ENCODE results near the gene SP3. TPM values are rescaled to one million over a fixed set of nuclear protein-coding genes. Genes with fewer than 3 reads are reported as not detected.

The SP3 gene
- total and polyA plus RNA-seq, 2 experiments from 2014 or later = 24.1 to 110 TPM

- H4K20me1 ChIP-seq (replicated peaks; ENCODE audit: insufficient read depth) = no peaks in the 10 kb centered on the region
- 0 out of 2 replicates have a peak, but pooled peaks cover 3% of the 10 kb centered on the region for H3K9me2 ChIP-seq (ENCODE audit: insufficient read depth)
- H3K4me3 Mint-ChIP-seq = no peak overlapping the region
- H3K4me1 Mint-ChIP-seq = peaks cover 13% of the 10 kb centered on the region
- H3K4me1 ChIP-seq (ENCODE audit: insufficient read depth) = no peaks in the 10 kb centered on the region
- no peak for ATAC-seq
- H3K36me3 Mint-ChIP-seq (ENCODE audit: low read depth) = no peaks in the 10 kb centered on the region
- DNase-seq (ENCODE audit: low spot score) = no peak
- H3K4me3 ChIP-seq = no peak overlapping the region
- no peaks in the 10 kb centered on the region for H3K27me3 ChIP-seq (ENCODE audit: insufficient read depth)
- H3K27ac ChIP-seq (ENCODE audit: low read depth) = no peak overlapping the region
- peaks cover 14% of the 10 kb centered on the region for H3K27me3 Mint-ChIP-seq (ENCODE audit: insufficient read depth, low read depth, poor library complexity)
- no peaks in the 10 kb centered on the region for H3K36me3 ChIP-seq (ENCODE audit: insufficient read depth)
- no peaks in the 10 kb centered on the region for H3K79me2 ChIP-seq (replicated peaks; ENCODE audit: insufficient read depth)
- TF ChIP-seq JUNB (IDR thresholded peaks at IDR 0.05; ENCODE audit: unreplicated experiment) (no peak), ETS1 (IDR thresholded peaks at IDR 0.05) (no peak), EZH2 (IDR thresholded peaks at IDR 0.05; ENCODE audit: low read depth, unreplicated experiment) (no peak), POLR2AphosphoS5 (IDR thresholded peaks at IDR 0.05; ENCODE audit: low read depth) (no peak), EZH2phosphoT487 (IDR thresholded peaks at IDR 0.05; ENCODE audit: unreplicated experiment) (no peak), STAT1 (IDR thresholded peaks at IDR 0.05; ENCODE audit: unreplicated experiment) (no peak), ZNF114 (CRISPR knock-in tag; IDR thresholded peaks at IDR 0.05) (no peak), CTCF (conservative IDR thresholded peaks at IDR 0.05; ENCODE audit: low read depth in 2 of 2) (no peak), CREB1 (CRISPR knock-in tag; IDR thresholded peaks at IDR 0.05; ENCODE audit: low read depth) (no peak)
- no peaks in the 10 kb centered on the region for H3K9me3 Mint-ChIP-seq
- no peaks in the 10 kb centered on the region for H3F3A ChIP-seq (replicated peaks; ENCODE audit: low read depth)
- H3K27ac Mint-ChIP-seq = no peak overlapping the region
- H3K4me2 ChIP-seq = no peak overlapping the region
- H2AFZ ChIP-seq = no peak overlapping the region
Measured at GRCh38 chr2:173860566-173860965, 104.6 kb downstream of the SP3 start.

- H3K79me2 ChIP-seq (replicated peaks; ENCODE audit: insufficient read depth) = no peaks in the 10 kb centered on the region
- DNase-seq (ENCODE audit: low spot score) = no peak
- Mint-ChIP-seq H3K27me3 (ENCODE audit: insufficient read depth, low read depth, poor library complexity) (peaks cover 14% of the 10 kb centered on the region), H3K27ac (no peak overlapping the region), H3K36me3 (ENCODE audit: low read depth) (no peaks in the 10 kb centered on the region), H3K9me3 (no peaks in the 10 kb centered on the region), H3K4me3 (no peak overlapping the region), H3K4me1 (peaks cover 13% of the 10 kb centered on the region)
- H3K27me3 ChIP-seq (ENCODE audit: insufficient read depth) = no peaks in the 10 kb centered on the region
- no peak overlapping the region for H3K4me2 ChIP-seq
- no peak overlapping the region for H3K27ac ChIP-seq (ENCODE audit: low read depth)
- no peak overlapping the region for H2AFZ ChIP-seq
- H3K4me3 ChIP-seq = no peak overlapping the region
- 0 out of 2 replicates have a peak, but pooled peaks cover 3% of the 10 kb centered on the region for H3K9me2 ChIP-seq (ENCODE audit: insufficient read depth)
- H3F3A ChIP-seq (replicated peaks; ENCODE audit: low read depth) = no peaks in the 10 kb centered on the region
- H3K4me1 ChIP-seq (ENCODE audit: insufficient read depth) = no peaks in the 10 kb centered on the region
- no peak for ATAC-seq
- no peak for TF ChIP-seq JUNB (IDR thresholded peaks at IDR 0.05; ENCODE audit: unreplicated experiment)
- H4K20me1 ChIP-seq (replicated peaks; ENCODE audit: insufficient read depth) = no peaks in the 10 kb centered on the region
- no peaks in the 10 kb centered on the region for H3K36me3 ChIP-seq (ENCODE audit: insufficient read depth)
Measured at GRCh38 chr2:173860082-173860481, 105.1 kb downstream of the SP3 start.

All from GM23338 (cell line).